PFSK-1 (cell line): Measurements from ENCODE around the gene NCF4.

ENCODE experiments used
- FOXP2 ChIP-seq: optimal IDR thresholded peaks from 2 replicates; pipeline ENCODE3; 2011; ENCODE audit warnings: borderline replicate concordance, control low read depth, inconsistent platforms; ENCODE audit not compliant: insufficient read depth; ENCODE audit errors: extremely low read length, extremely low read depth
- POLR2AphosphoS5 ChIP-seq: IDR thresholded peaks from 2 replicates; pipeline ENCODE4 v1.6.1; 2012; ENCODE audit warnings: low read depth, mild to moderate bottlenecking, control low read depth, low read length, moderate library complexity
- SIN3A ChIP-seq: IDR thresholded peaks from 2 replicates; pipeline ENCODE4 v1.6.1; 2012; ENCODE audit warnings: mild to moderate bottlenecking, low read length, moderate library complexity, borderline replicate concordance; ENCODE audit not compliant: insufficient read depth
- TAF1 ChIP-seq: IDR thresholded peaks from 2 replicates; pipeline ENCODE4 v1.6.1; 2012; ENCODE audit warnings: low read length, control low read depth, borderline replicate concordance; ENCODE audit not compliant: insufficient read depth
- TF ChIP-seq, protein P1 (sequence below), 2 experiments: IDR thresholded peaks; 2 replicates each; pipeline versions ENCODE4 v1.6.1 to v1.8.0; 2011 to 2012; ENCODE audit warnings: low read depth in 2 of 2, low read length in 2 of 2, control low read depth in 1 of 2, inconsistent platforms in 1 of 2, mild to moderate bottlenecking in 1 of 2, moderate library complexity in 1 of 2; ENCODE audit not compliant: insufficient read depth in 1 of 2

Gene NCF4

DNA sequence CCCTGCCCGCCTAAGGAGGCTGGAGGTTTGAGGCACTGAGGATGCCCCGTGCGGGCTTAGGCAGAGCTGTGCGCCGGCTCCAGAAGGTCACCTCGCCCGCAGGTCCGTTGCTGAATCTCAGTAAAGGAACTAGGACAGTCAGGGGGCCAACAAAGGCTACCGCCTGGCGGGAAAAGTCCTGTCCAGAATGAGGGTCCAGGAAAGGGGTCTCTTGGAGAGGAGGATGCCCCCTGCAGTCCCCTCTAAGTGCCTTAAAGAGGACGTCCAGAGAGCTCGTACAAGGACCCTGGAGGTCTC is 44.5 kb upstream of the NCF4 start:
- TF ChIP-seq FOXP2 (no peak), SIN3A (no peak), TAF1 (no peak), POLR2AphosphoS5 (no peak)
- TF ChIP-seq, protein P1, sequence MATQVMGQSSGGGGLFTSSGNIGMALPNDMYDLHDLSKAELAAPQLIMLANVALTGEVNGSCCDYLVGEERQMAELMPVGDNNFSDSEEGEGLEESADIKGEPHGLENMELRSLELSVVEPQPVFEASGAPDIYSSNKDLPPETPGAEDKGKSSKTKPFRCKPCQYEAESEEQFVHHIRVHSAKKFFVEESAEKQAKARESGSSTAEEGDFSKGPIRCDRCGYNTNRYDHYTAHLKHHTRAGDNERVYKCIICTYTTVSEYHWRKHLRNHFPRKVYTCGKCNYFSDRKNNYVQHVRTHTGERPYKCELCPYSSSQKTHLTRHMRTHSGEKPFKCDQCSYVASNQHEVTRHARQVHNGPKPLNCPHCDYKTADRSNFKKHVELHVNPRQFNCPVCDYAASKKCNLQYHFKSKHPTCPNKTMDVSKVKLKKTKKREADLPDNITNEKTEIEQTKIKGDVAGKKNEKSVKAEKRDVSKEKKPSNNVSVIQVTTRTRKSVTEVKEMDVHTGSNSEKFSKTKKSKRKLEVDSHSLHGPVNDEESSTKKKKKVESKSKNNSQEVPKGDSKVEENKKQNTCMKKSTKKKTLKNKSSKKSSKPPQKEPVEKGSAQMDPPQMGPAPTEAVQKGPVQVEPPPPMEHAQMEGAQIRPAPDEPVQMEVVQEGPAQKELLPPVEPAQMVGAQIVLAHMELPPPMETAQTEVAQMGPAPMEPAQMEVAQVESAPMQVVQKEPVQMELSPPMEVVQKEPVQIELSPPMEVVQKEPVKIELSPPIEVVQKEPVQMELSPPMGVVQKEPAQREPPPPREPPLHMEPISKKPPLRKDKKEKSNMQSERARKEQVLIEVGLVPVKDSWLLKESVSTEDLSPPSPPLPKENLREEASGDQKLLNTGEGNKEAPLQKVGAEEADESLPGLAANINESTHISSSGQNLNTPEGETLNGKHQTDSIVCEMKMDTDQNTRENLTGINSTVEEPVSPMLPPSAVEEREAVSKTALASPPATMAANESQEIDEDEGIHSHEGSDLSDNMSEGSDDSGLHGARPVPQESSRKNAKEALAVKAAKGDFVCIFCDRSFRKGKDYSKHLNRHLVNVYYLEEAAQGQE (IDR thresholded peaks at IDR 0.05; ENCODE audit: insufficient read depth in 1 of 2, low read depth in 2 of 2, low read length in 2 of 2), result no peak

DNA sequence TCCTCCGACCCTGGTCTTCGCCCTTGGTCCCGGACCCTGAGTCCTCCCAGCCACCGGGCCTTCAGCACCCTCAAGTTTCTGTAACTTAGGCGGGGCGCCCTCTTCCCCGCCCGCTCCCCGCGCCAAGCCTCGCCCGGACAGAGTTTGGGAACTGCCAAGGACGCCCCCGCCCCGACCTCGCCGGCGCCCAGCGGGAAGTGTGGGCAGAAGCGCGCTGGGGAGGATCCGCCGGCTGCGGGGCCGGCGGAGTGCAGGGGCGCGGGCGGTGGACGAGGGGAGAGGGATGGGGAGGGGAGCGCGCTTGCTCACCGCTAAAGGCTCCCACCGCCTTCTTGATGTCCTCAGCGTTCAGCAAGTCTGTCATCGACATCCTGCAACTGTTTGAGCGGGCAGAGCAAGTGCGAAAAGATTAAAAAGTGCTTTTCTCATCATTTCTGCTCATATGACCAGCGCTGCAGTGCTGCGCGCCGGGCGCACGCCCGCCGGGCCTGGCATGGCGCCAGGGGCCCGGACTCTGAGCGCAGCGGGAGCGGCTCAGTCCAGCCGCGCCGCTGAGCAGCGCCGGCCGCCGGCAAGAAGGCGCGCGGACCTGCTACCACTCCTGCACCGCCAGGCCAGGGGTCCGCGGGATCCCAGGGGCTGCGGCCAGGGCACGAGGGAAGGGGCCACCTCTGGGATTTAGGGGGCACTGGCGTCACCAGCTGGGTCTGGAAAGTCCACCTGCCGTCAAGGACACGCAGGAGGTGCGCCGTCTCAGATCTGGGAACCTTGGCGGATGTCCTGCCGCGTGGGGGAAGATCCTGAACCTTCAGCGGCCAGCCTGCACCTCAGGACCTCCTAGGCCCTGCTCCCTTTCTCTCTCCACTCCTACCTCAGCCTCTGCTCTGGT is 43.9 kb upstream of the NCF4 start, which contains the start of gene PVALB:
PVALB (minus strand) TSS at position 400 of the 889 bp plus-strand sequence; CDS start at position 370, 30 bp downstream.
- no peak for TF ChIP-seq TAF1
- TF ChIP-seq FOXP2, result no peak
- TF ChIP-seq, protein P1 (IDR thresholded peaks at IDR 0.05; ENCODE audit: insufficient read depth in 1 of 2, low read depth in 2 of 2, low read length in 2 of 2), result no peak
- TF ChIP-seq POLR2AphosphoS5, result no peak
- no peak for TF ChIP-seq SIN3A

DNA sequence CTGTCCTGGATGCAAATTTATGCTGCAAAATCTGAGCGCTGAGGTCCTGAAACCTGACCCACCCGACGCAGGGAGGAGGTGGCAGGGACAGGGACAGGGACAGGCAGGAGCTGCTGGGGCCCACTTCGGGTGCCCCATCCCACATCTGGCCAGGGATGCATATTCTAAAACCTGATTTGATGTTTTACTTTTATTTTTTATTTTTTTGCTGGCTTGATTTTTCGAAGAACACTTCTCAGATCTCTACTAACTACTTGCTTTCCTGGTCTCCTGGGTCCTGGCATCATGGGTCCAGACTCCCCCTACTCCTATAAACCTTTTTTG is 43.3 kb upstream of the NCF4 start:
- no peak for TF ChIP-seq TAF1
- no peak for TF ChIP-seq FOXP2
- TF ChIP-seq, protein P1 (IDR thresholded peaks at IDR 0.05; ENCODE audit: insufficient read depth in 1 of 2, low read depth in 2 of 2, low read length in 2 of 2), result no peak
- TF ChIP-seq SIN3A, result no peak

DNA sequence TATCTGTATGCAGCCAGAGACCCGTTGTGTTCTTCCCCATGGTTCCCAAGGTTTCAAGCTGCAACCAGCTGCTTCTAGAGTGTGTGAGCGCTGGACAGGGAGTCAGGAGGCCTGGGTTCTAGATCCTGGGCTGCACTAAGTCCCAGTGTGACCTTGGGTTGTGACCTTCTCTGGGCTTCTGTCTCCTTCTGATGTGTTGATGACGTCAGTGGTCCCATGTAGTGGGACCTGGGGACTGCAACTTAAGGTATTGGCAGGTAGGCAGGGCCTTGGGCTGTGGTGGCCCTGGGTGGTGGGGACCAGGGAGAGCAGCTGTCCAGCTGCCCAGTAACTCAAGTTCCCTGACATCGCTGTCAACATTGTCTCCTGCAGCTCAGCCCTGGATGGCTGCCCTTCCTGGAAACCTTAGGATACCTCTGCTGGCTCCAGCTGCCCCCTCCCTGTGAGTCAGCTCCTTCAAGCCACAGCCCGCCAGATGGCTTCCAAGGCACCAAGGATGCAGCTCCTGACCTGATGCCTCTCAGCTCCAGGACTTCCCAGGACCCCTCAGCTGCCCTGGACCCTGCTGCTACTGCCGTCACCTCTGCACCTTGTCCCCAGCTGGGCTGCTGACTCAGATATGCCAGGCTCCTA is 42.7 kb upstream of the NCF4 start:
- no peak for TF ChIP-seq SIN3A
- no peak for TF ChIP-seq POLR2AphosphoS5
- TF ChIP-seq FOXP2, result no peak
- TF ChIP-seq, protein P1 (IDR thresholded peaks at IDR 0.05; ENCODE audit: insufficient read depth in 1 of 2, low read depth in 2 of 2, low read length in 2 of 2), result no peak
- TF ChIP-seq TAF1, result no peak
